Fibroblast of lung (primary cell): ENCODE results near the gene ADGRE1. TPM values are rescaled to one million over a fixed set of nuclear protein-coding genes. Genes with fewer than 3 reads are reported as not detected.

Experiments
- DNase-seq, 2 donors: peaks; one replicate each; pipeline versions ENCODE4 v3.0.0 to v3.0.0-alpha.2; 2010; ENCODE audit warnings: low read depth in 2 of 2
- H2AFZ ChIP-seq: 2 replicates; pipeline ENCODE4 v1.5.1; 2012; ENCODE audit warnings: low read length, control low read depth, inconsistent platforms
- H3K27ac ChIP-seq: 2 replicates; pipeline ENCODE4 v1.5.1; 2011; ENCODE audit warnings: low read length, control low read depth; ENCODE audit not compliant: insufficient read depth
- H3K27me3 ChIP-seq: 2 replicates; pipeline ENCODE4 v1.5.1; 2011; ENCODE audit warnings: mild to moderate bottlenecking, low read length; ENCODE audit not compliant: control insufficient read depth, insufficient read depth
- H3K36me3 ChIP-seq: 2 replicates; pipeline ENCODE4 v1.5.1; 2011; ENCODE audit warnings: low read length; ENCODE audit not compliant: control insufficient read depth, insufficient read depth
- H3K4me1 ChIP-seq: 2 replicates; pipeline ENCODE4 v1.5.1; 2011; ENCODE audit warnings: low read length; ENCODE audit not compliant: control insufficient read depth, insufficient read depth; ENCODE audit errors: extremely low read depth
- H3K4me2 ChIP-seq: 2 replicates; pipeline ENCODE4 v1.5.1; 2011; ENCODE audit warnings: low read length, control low read depth; ENCODE audit not compliant: insufficient read depth; ENCODE audit errors: extremely low read depth
- H3K4me3 ChIP-seq, 4 experiments: fragments of 200-600 bp in 1 of 4; sonication (generic) in 1 of 4; replicated peaks in 1 of 4; 2 replicates each; pipeline ENCODE4 v1.5.1; 2011 to 2016; ENCODE audit warnings: low read length in 4 of 4, low read depth in 3 of 4, mild to moderate bottlenecking in 3 of 4, control low read depth in 2 of 4, inconsistent platforms in 1 of 4, mixed read lengths in 1 of 4; ENCODE audit not compliant: insufficient read depth in 1 of 4; ENCODE audit errors: control extremely low read depth in 1 of 4
- H3K79me2 ChIP-seq: 2 replicates; pipeline ENCODE4 v1.5.1; 2012; ENCODE audit warnings: mild to moderate bottlenecking, low read length, inconsistent platforms; ENCODE audit not compliant: control insufficient read depth, insufficient read depth
- H3K9ac ChIP-seq: 2 replicates; pipeline ENCODE4 v1.5.1; 2011; ENCODE audit warnings: mild to moderate bottlenecking, low read length, control low read depth; ENCODE audit not compliant: insufficient read depth
- H3K9me3 ChIP-seq: 2 replicates; pipeline ENCODE4 v1.5.1; 2012; ENCODE audit warnings: low read depth, low read length; ENCODE audit not compliant: control insufficient read depth, insufficient read depth
- H4K20me1 ChIP-seq: 2 replicates; pipeline ENCODE4 v1.5.1; 2011; ENCODE audit warnings: low read length; ENCODE audit not compliant: control insufficient read depth, insufficient read depth; ENCODE audit errors: extremely low read depth
- CTCF ChIP-seq, 2 donors: IDR thresholded peaks in 1 of 2; conservative IDR thresholded peaks in 1 of 2; 1 replicate in 1 of 2; 2 replicates in 1 of 2; pipeline ENCODE4 v1.5.1; 2011 to 2012; ENCODE audit warnings: low read length in 2 of 2, control low read depth in 1 of 2, inconsistent platforms in 1 of 2, low read depth in 1 of 2, mild to moderate bottlenecking in 1 of 2
- EZH2 ChIP-seq: IDR thresholded peaks from 2 replicates; pipeline ENCODE4 v1.5.1; 2012; ENCODE audit warnings: low read length, control low read depth, mild to moderate bottlenecking; ENCODE audit errors: missing control alignments
- polyA plus RNA-seq, 2 donors: library from polyadenylated mRNA; depleted of rRNA in 1 of 2; stranded (reverse) in 1 of 2; unstranded in 1 of 2; fragments of >200 nt; gene quantifications; 2 replicates each; pipeline ENCODE4 v1.2.1, GENCODE V29; 2011 to 2012; ENCODE audit warnings: missing spikeins in 1 of 2
- total RNA-seq: library from RNA; depleted of rRNA; stranded (reverse); fragments of >200 nt; gene quantifications from 2 replicates; pipeline ENCODE4 v1.2.1, GENCODE V29; 2014

ADGRE1 gene
- total and polyA plus RNA-seq, 2 donors (not counting 1 experiment from before 2014, with no cell fraction given): under 0.01 TPM; not detected in 1

GRCh38 chr19:6935069-6935468 is 47.7 kb downstream of the ADGRE1 start:
- Histone ChIP-seq H3K9me3 (peaks cover 2% of the 10 kb centered on the region), H3K4me1 (no peaks in the 10 kb centered on the region), H3K79me2 (no peaks in the 10 kb centered on the region), H3K4me3 (no peak overlapping the region), H3K27me3 (no peaks in the 10 kb centered on the region), H3K9ac (no peak overlapping the region), H3K36me3 (no peaks in the 10 kb centered on the region), H4K20me1 (no peaks in the 10 kb centered on the region), H2AFZ (no peak overlapping the region), H3K27ac (no peak overlapping the region), H3K4me2 (no peak overlapping the region)
- TF ChIP-seq CTCF (conservative IDR thresholded peaks at IDR 0.05 in 1 of 2, IDR thresholded peaks at IDR 0.05 in 1 of 2; ENCODE audit: low read depth in 1 of 2, low read length in 2 of 2): no peak
- TF ChIP-seq EZH2: no peak
- no peak for DNase-seq

GRCh38 chr19:6935618-6936017 is 48.2 kb downstream of the ADGRE1 start:
- Histone ChIP-seq H3K9me3 (peaks cover 2% of the 10 kb centered on the region), H3K4me1 (no peaks in the 10 kb centered on the region), H3K4me3 (no peak overlapping the region), H3K9ac (no peak overlapping the region), H3K79me2 (no peaks in the 10 kb centered on the region), H4K20me1 (no peaks in the 10 kb centered on the region), H2AFZ (no peak overlapping the region), H3K27me3 (no peaks in the 10 kb centered on the region), H3K27ac (no peak overlapping the region), H3K4me2 (no peak overlapping the region), H3K36me3 (no peaks in the 10 kb centered on the region)
- DNase-seq: no peak
- TF ChIP-seq CTCF (conservative IDR thresholded peaks at IDR 0.05 in 1 of 2, IDR thresholded peaks at IDR 0.05 in 1 of 2; ENCODE audit: low read depth in 1 of 2, low read length in 2 of 2) (no peak), EZH2 (no peak)

- no peaks in the 10 kb centered on the region for H4K20me1 ChIP-seq
- H3K4me1 ChIP-seq: no peaks in the 10 kb centered on the region
- H3K79me2 ChIP-seq: no peaks in the 10 kb centered on the region
- no peaks in the 10 kb centered on the region for H3K9me3 ChIP-seq
- no peaks in the 10 kb centered on the region for H3K27me3 ChIP-seq
- H2AFZ ChIP-seq: no peak overlapping the region
- TF ChIP-seq CTCF (conservative IDR thresholded peaks at IDR 0.05 in 1 of 2, IDR thresholded peaks at IDR 0.05 in 1 of 2; ENCODE audit: low read depth in 1 of 2, low read length in 2 of 2) (no peak), EZH2 (no peak)
- no peak overlapping the region for H3K9ac ChIP-seq
- H3K4me3 ChIP-seq: no peak overlapping the region
- DNase-seq: no peak
- no peak overlapping the region for H3K4me2 ChIP-seq
- H3K36me3 ChIP-seq: no peaks in the 10 kb centered on the region
- H3K27ac ChIP-seq: no peak overlapping the region
Observed at GRCh38 chr19:6945733-6946132, 58.4 kb downstream of the ADGRE1 start.
